Mesothelial cell of epicardium (in vitro differentiated cells): ENCODE results near the gene NOTCH3. TPM values are rescaled to one million over a fixed set of nuclear protein-coding genes. Genes with fewer than 3 reads are reported as not detected.

ENCODE experiments used
- DNase-seq, 2 experiments: peaks; one replicate each; pipeline ENCODE4 v3.0.0; 2021; ENCODE audit warnings: low spot score in 2 of 2; ENCODE audit not compliant: unreplicated experiment in 2 of 2
- H3K27ac Mint-ChIP-seq: 2 replicates; pipeline ENCODE4 v1.8.0; 2021; ENCODE audit warnings: mixed read lengths
- H3K27me3 Mint-ChIP-seq: 2 replicates; pipeline ENCODE4 v1.8.0; 2021; ENCODE audit warnings: low read depth, mixed read lengths
- H3K36me3 Mint-ChIP-seq: 2 replicates; pipeline ENCODE4 v1.8.0; 2021; ENCODE audit warnings: mixed read lengths
- H3K4me1 Mint-ChIP-seq: 2 replicates; pipeline ENCODE4 v1.8.0; 2021; ENCODE audit warnings: mixed read lengths
- H3K4me3 Mint-ChIP-seq: 2 replicates; pipeline ENCODE4 v1.8.0; 2021; ENCODE audit warnings: mild to moderate bottlenecking, moderate library complexity, mixed read lengths
- H3K9me3 Mint-ChIP-seq: 2 replicates; pipeline ENCODE4 v1.8.0; 2021; ENCODE audit warnings: mixed read lengths
- CTCF ChIP-seq: fragments of 200-600 bp; sonication (generic); IDR thresholded peaks from one replicate; pipeline ENCODE4 v1.5.0; 2021; ENCODE audit warnings: antibody characterized with exemption; ENCODE audit not compliant: unreplicated experiment
- total RNA-seq: library from RNA; stranded (reverse); gene quantifications from 3 replicates; pipeline ENCODE4 v1.2.1, GENCODE V29; 2021

The NOTCH3 gene
- total RNA-seq, 1 donor from 2014 or later, result 204 TPM

- Mint-ChIP-seq H3K9me3 (no peaks in the 10 kb centered on the region), H3K4me1 (peaks cover 25% of the 10 kb centered on the region), H3K27me3 (no peaks in the 10 kb centered on the region), H3K4me3 (peak overlapping the region; percentile 90), H3K27ac (peak overlapping the region; percentile 96), H3K36me3 (peaks cover 13% of the 10 kb centered on the region)
- no peak for TF ChIP-seq CTCF
- peak; percentile 95 to 97 for DNase-seq
Observed at GRCh38 chr19:15125232-15126067, 75.3 kb downstream of the NOTCH3 start.

GRCh38 chr19:15124572-15125231 is 76.1 kb downstream of the NOTCH3 start:
- Mint-ChIP-seq H3K9me3 (no peaks in the 10 kb centered on the region), H3K36me3 (peaks cover 19% of the 10 kb centered on the region), H3K27me3 (no peaks in the 10 kb centered on the region), H3K27ac (peak overlapping the region; percentile 96), H3K4me1 (peaks cover 25% of the 10 kb centered on the region), H3K4me3 (peak overlapping the region; percentile 90)
- DNase-seq, result peak in 1 of 2 experiments; percentile 58
- no peak for TF ChIP-seq CTCF

GRCh38 chr19:15123900-15124299 is 76.9 kb downstream of the NOTCH3 start:
- Mint-ChIP-seq H3K27ac (peak overlapping the region; percentile 22), H3K4me1 (peaks cover 25% of the 10 kb centered on the region), H3K4me3 (peak overlapping the region; percentile 90), H3K9me3 (no peaks in the 10 kb centered on the region), H3K27me3 (no peaks in the 10 kb centered on the region), H3K36me3 (peaks cover 25% of the 10 kb centered on the region)
- DNase-seq, result no peak
- no peak for TF ChIP-seq CTCF

GRCh38 chr19:15123031-15123890 is 77.5 kb downstream of the NOTCH3 start:
- Mint-ChIP-seq H3K36me3 (peaks cover 31% of the 10 kb centered on the region), H3K9me3 (no peaks in the 10 kb centered on the region), H3K4me1 (peaks cover 25% of the 10 kb centered on the region), H3K27me3 (no peaks in the 10 kb centered on the region), H3K27ac (no peak overlapping the region), H3K4me3 (no peak overlapping the region)
- no peak for TF ChIP-seq CTCF
- DNase-seq, result no peak

GRCh38 chr19:15122331-15123030 is 78.3 kb downstream of the NOTCH3 start:
- Mint-ChIP-seq H3K4me1 (peaks cover 25% of the 10 kb centered on the region), H3K9me3 (no peaks in the 10 kb centered on the region), H3K36me3 (peaks cover 37% of the 10 kb centered on the region), H3K27ac (no peak overlapping the region), H3K4me3 (no peak overlapping the region), H3K27me3 (no peaks in the 10 kb centered on the region)
- no peak for TF ChIP-seq CTCF
- no peak for DNase-seq
